GM18909 (cell line): ENCODE measurements around the gene KCNQ5.

Source experiments
- ATAC-seq: cut with Tn5 transposase; IDR thresholded peaks from one replicate; pipeline ENCODE4 v1.9.1; 2021; ENCODE audit warnings: mild to moderate bottlenecking; ENCODE audit not compliant: unreplicated experiment, poor library complexity

The KCNQ5 gene

GRCh38 chr6:72787391-72788031 lies 165.6 kb downstream of the KCNQ5 start:
- ATAC-seq: no peak

DNA sequence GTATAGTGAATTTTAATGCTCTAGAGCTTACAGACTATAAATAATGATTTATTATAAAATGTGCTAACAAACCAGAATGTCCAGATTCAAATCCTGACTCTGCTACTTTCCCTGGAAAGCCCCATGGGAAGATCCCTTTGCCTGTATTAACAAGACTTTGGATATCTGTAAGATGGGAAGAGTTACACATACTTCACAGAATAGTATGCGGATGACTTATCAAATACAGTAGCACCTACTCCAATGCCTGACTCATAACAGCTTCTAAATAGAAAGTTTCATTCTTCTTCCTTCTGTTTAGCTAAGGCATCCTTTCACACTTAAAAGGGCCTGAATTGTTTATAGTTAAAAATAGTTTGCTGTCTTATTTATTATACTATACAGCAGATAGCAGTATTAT lies 166.3 kb downstream of the KCNQ5 start:
- no peak for ATAC-seq

DNA sequence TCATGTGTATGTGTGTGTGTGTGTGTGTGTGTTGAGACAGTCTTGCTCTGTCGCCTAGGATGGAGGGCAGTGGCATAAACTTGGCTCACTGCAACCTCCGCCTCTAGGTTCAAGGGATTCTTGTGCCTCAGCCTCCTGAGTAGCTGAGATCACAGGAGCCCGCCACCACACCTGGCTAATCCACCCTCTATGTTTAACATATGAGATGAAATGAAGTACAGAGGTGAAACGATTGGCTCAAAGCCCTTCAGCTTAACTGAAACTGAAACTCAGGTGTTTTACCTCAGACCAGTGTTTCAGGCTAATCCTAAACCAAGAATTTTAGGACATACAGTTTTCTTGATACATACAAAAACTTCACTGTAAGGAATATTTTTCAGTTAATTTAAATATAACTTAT lies 167.3 kb downstream of the KCNQ5 start:
- ATAC-seq: no peak

GRCh38 chr6:72792692-72793091 lies 170.8 kb downstream of the KCNQ5 start:
- no peak for ATAC-seq

- ATAC-seq: no peak
Measured at GRCh38 chr6:72793641-72794395, 172.0 kb downstream of the KCNQ5 start.

DNA sequence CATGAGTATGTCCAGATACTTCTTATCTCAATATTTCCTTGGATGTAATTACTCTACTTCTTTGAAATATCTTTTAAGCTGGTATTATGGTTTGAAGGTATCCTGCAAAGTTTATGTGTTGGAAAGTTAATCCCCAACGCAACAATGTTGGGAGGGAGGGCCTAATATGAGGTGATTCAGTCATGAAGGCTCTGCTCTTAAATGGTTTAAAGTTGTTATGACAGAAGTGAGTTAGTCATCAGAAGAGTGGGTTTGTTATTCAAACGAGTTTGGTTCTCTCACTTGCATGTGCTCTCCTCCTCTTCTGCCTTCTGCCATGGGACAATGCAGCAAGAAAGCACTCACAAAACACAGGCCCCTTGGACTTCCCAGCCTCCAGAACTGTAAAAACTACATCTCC lies 176.3 kb downstream of the KCNQ5 start:
- ATAC-seq: no peak

DNA sequence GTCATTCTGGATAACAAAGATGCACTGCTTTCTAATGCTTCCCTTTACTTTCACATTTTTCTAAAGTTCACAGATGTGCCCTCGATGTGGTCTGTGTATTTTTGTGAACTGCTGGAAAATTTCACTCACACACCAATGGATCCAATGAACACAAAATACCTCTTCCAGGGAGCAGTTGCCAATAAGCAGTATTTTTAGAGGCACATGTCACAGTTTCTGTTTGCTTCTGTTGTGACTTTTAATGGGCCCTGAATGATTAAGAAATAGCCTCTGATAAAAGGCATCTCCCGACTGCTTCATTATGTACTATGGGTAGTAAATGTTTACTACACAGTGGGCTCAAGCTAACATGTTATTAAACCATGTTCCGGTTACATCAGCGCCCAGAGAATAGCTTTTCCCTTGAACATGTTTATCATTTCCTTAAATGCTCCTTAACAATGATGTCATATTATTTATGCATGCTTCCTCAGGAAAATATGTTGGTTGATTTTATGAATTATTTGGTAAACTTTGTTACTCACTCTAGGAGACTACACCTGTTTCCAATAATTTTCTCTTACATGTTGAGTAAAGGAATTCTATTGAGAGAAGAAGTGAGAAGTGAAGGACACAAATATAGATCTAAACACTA lies 188.0 kb downstream of the KCNQ5 start:
- no peak for ATAC-seq

GRCh38 chr6:72810571-72811280 lies 188.9 kb downstream of the KCNQ5 start:
- ATAC-seq: no peak

DNA sequence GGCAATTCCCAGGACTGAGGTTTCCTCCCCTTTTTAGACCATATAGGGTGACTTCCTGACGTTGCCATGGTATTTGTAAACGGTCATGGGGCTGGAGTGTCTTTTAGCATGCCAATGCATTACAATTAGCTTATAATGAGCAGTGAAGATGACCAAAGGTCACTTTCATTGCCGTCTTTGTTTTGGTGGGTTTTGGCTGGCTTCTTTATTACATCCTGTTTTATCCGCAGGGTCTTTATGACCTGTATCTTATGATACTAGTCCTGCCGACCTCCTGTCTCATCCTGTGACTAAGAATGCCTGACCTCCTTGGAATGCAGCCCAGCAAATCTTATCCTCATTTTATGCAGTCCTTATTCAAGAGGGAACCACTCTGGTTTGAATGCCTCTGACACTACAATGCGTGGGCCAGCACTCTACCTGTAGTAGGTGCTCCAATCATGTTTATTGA lies 190.1 kb downstream of the KCNQ5 start:
- no peak for ATAC-seq

DNA sequence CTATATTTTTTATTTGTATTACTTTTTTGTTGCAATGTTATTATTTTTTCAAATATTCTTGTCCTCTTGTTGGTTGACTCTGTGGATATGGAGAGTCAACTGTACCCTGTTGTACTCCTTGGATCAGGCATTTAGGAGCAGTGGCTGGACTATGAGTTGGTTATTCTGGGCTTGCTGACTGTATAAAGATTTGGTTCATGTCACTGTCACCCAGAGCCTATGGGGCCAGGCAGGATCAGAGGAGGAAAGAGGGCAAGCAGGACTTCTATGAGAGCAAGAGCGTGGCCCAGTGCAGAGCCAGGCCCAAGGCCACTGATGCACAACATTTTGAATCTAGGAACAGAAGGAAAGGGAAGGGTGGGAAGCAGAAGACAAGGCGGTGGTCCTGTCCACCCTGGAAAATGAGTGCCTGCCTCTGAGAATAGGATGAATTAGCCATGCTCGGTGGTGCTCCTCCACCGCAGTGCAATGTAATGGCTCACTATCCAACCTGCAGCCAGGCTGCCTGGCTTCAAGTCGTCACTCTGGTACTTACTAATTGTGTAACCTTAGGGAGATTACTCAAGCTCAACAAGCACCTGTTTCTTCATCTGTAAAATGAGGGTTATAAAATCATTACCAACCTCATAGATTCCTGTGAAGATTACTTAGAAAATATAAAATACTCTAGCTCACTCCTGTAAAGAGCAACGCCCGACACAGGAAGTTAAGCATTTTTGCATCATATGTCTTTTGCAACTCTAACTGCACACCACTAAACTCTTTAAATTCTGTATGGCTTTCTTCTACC lies 192.1 kb downstream of the KCNQ5 start:
- no peak for ATAC-seq

DNA sequence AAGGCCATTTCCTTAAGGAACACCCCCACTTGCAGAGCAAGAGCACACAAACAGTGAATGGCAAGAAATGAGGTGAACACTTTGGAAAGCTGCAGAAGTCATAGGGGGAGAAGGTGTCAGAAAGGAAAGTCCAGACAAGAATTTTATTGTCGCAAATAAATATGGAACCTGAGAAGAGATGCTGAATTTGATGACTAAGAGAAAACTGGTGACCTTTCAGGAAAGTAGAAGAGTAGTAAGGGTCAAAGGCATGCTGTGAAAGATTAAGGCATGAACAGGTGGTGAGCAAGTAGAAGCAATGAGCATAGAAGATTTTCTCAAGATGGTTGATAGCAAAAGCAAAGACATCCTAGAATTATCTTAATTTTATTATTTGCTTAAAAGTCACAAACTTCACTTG lies 194.2 kb downstream of the KCNQ5 start:
- ATAC-seq: no peak

DNA sequence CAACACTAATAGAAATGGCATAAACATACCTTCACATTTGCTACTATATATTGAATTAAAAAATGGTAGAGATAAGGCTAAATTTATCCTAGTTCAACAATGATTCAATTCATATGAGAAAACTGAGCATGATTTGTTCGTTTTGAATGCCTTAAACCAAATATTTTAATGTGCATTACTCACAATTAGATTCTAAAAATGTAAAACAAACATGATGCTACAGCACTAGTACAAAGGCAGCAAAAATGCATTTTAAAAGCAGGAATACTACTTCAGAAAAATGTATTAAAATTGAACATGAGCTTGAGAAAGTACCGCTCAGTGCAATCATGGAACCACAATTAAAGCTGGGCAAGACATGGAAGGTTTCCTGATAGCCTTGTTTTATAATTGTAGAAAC lies 195.3 kb downstream of the KCNQ5 start:
- no peak for ATAC-seq

- ATAC-seq: no peak
Measured at GRCh38 chr6:72819609-72820008, 197.7 kb downstream of the KCNQ5 start.

DNA sequence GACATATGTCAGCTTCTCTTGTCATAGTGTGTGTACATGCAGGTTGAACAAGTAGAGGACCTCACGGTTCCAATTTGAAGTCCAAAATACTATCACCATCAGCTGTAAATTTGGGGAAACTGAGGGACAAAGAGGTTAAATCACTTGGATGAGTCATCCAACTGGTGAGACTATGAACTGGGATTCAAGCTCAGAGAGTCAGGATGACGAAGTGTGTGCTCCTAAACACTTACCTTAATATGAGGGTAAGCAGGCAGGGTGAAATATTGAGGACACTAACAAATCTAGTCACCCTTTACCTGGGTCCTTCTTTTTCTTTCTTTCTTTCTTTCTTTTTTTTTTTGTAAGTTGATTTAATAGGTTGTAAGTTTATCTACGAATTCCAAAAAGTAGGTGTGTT lies 198.3 kb downstream of the KCNQ5 start:
- no peak for ATAC-seq

GRCh38 chr6:72820906-72821305 lies 199.0 kb downstream of the KCNQ5 start:
- ATAC-seq: no peak

DNA sequence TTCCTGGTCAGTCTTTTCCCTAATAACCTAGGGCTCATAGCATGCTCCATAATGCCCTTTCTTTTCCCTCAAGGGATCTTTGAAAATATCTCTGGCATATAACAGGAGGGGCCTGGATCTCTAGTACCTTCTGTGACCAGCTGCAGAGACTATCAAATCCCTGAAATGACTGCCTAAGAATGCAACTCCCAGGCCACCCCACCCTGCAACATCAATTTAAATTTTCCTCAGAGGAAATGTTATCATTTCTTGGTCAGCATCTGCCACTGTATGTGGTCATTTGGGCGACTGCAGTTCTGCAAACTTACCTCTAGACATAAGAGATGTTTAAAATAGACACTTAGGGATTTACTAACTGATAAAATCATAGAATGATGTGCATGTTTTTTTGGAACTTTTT lies 200.2 kb downstream of the KCNQ5 start:
- ATAC-seq: no peak

DNA sequence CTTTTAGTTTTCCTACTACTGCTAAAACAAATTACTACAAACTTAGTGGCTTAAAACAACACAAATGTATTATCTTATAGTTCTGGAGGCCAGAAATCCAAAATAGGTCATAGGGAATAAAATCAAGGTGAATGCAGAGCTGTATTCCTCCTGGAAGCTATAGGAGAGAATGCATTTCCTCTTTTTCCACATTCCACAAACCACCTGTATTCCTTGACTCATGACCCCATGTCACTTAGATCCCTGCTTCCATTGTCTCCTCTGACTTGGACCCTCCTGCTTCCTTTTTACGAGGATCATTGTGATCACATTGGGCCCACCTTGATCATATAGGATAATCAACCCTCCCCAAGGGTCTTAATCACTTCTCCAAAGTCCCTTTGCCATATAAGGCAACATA lies 200.8 kb downstream of the KCNQ5 start:
- no peak for ATAC-seq

GRCh38 chr6:72824833-72825232 lies 203.0 kb downstream of the KCNQ5 start:
- peak; percentile 69 for ATAC-seq

DNA sequence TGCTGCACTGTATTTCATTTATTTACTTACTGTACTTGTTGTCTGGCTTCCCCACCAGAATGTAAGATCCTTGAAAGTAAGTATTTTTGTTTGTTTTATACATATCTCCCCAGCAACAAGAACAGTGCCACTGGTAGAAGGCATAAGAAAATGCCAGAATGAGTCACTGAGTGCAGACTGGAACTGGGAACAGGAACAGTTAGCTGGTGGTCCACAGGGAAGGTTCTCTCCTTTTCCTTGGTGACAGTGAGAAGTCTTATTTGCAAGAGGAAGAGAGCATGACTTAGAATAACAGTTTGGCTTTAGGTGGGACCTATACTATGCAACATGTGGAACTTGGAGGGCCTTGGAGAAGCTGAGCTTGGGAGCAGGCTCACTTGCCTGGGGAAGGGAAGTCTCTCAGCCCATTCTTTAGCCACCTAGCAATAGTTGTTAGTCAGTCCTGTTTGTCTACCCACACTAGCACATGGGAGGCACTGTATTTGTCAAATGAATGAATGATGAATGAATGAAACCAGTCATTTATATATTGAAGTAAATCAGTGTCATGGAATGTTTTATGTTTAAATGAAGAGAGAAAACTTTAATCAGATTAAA lies 203.5 kb downstream of the KCNQ5 start:
- ATAC-seq: peak; percentile 36

DNA sequence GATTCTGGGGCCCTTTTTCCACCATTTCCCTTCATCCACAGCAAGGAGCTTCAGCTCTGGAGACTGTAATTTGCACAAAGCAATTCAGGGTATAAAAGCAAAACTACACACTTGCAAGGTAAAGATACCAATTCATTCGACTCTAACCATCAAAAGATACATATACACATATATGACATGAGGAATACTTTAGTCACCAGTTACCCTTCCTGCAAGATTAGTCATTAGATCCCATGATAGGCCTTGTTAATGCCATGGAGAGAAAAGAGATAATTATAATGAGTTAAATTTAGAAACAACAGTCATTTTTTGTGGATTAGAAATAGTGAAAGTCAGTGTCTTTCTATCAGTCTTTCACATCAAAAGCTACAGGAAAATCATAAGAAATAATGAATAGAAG lies 204.2 kb downstream of the KCNQ5 start:
- ATAC-seq: no peak
